Loucy (cell line): Measurements from ENCODE around the gene SDCBP2.

ENCODE experiments used
- H2AFZ ChIP-seq: fragments of 200-600 bp; sonication (generic); 2 replicates; pipeline ENCODE4 v1.6.0; 2016; ENCODE audit warnings: antibody characterized with exemption, mild to moderate bottlenecking, low read length, moderate library complexity
- H3F3A ChIP-seq: fragments of 200-600 bp; 2 replicates; pipeline ENCODE4 v1.6.0; 2016; ENCODE audit warnings: antibody characterized with exemption, low read depth, mild to moderate bottlenecking
- H3K27me3 ChIP-seq: fragments of 200-600 bp; sonication (generic); 2 replicates; pipeline ENCODE4 v1.6.1; 2014; ENCODE audit warnings: low read length, mild to moderate bottlenecking; ENCODE audit not compliant: insufficient read depth, poor library complexity, severe bottlenecking
- H3K36me3 ChIP-seq: fragments of 200-600 bp; sonication (generic); 2 replicates; pipeline ENCODE4 v1.6.1; 2016; ENCODE audit warnings: low read length; ENCODE audit not compliant: insufficient read depth
- H3K4me1 ChIP-seq: fragments of 200-600 bp; sonication (generic); 2 replicates; pipeline ENCODE4 v1.5.1; 2014; ENCODE audit warnings: low read length, mild to moderate bottlenecking; ENCODE audit not compliant: insufficient read depth, poor library complexity, severe bottlenecking
- H3K4me2 ChIP-seq: fragments of 200-600 bp; sonication (generic); 2 replicates; pipeline ENCODE4 v1.6.0; 2014; ENCODE audit warnings: antibody characterized with exemption, low read length, low read depth, mild to moderate bottlenecking; ENCODE audit not compliant: poor library complexity, severe bottlenecking
- H3K4me3 ChIP-seq: fragments of 200-600 bp; sonication (generic); 2 replicates; pipeline ENCODE4 v1.5.1; 2014; ENCODE audit warnings: low read length, mild to moderate bottlenecking, mixed read lengths; ENCODE audit not compliant: poor library complexity, severe bottlenecking
- H3K79me2 ChIP-seq: fragments of 200-600 bp; sonication (generic); 2 replicates; pipeline ENCODE4 v1.6.1; 2014; ENCODE audit warnings: low read length; ENCODE audit not compliant: insufficient read depth
- H3K9ac ChIP-seq: fragments of 200-600 bp; sonication (generic); 2 replicates; pipeline ENCODE4 v1.6.0; 2014; ENCODE audit warnings: mild to moderate bottlenecking, low read depth, low read length, moderate library complexity; ENCODE audit not compliant: poor library complexity, severe bottlenecking
- H3K9me2 ChIP-seq: fragments of 200-600 bp; sonication (generic); replicated peaks from 2 replicates; pipeline ENCODE4 v1.6.1; 2016; ENCODE audit warnings: low read depth, low read length, mixed read lengths
- H3K9me3 ChIP-seq: fragments of 200-600 bp; sonication (generic); 2 replicates; pipeline ENCODE4 v1.6.1; 2014; ENCODE audit warnings: mild to moderate bottlenecking, antibody characterized with exemption, low read length, low read depth; ENCODE audit not compliant: insufficient read depth
- H4K20me1 ChIP-seq: fragments of 200-600 bp; sonication (generic); 2 replicates; pipeline ENCODE4 v1.6.0; 2014; ENCODE audit warnings: antibody characterized with exemption, low read length, mild to moderate bottlenecking; ENCODE audit not compliant: insufficient read depth, poor library complexity, severe bottlenecking
- EZH2phosphoT487 ChIP-seq: fragments of 200-600 bp; IDR thresholded peaks from 2 replicates; pipeline ENCODE4 v1.6.1; 2018; ENCODE audit warnings: antibody characterized with exemption, mild to moderate bottlenecking, moderate library complexity, borderline replicate concordance
- TF ChIP-seq, protein P1 (sequence below): fragments of 200-600 bp; sonication (generic); conservative IDR thresholded peaks from 2 replicates; pipeline ENCODE4 v1.5.1; 2014; ENCODE audit warnings: mild to moderate bottlenecking, antibody characterized with exemption, low read length

SDCBP2 gene

GRCh38 chr20:1331801-1332453 is 3.0 kb upstream of the SDCBP2 start:
- no peaks in the 10 kb centered on the region for H4K20me1 ChIP-seq
- no peak overlapping the region for H3K4me2 ChIP-seq
- H2AFZ ChIP-seq, result no peak overlapping the region
- no peak overlapping the region for H3K4me3 ChIP-seq
- H3K79me2 ChIP-seq, result peaks cover 14% of the 10 kb centered on the region
- H3K9ac ChIP-seq, result no peak overlapping the region
- peaks cover 30% of the 10 kb centered on the region for H3K4me1 ChIP-seq
- H3K9me2 ChIP-seq, result no peaks in the 10 kb centered on the region
- TF ChIP-seq, protein P1, sequence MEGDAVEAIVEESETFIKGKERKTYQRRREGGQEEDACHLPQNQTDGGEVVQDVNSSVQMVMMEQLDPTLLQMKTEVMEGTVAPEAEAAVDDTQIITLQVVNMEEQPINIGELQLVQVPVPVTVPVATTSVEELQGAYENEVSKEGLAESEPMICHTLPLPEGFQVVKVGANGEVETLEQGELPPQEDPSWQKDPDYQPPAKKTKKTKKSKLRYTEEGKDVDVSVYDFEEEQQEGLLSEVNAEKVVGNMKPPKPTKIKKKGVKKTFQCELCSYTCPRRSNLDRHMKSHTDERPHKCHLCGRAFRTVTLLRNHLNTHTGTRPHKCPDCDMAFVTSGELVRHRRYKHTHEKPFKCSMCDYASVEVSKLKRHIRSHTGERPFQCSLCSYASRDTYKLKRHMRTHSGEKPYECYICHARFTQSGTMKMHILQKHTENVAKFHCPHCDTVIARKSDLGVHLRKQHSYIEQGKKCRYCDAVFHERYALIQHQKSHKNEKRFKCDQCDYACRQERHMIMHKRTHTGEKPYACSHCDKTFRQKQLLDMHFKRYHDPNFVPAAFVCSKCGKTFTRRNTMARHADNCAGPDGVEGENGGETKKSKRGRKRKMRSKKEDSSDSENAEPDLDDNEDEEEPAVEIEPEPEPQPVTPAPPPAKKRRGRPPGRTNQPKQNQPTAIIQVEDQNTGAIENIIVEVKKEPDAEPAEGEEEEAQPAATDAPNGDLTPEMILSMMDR, result no peak
- no peak for TF ChIP-seq EZH2phosphoT487
- H3K36me3 ChIP-seq, result no peaks in the 10 kb centered on the region
- no peaks in the 10 kb centered on the region for H3K9me3 ChIP-seq
- H3F3A ChIP-seq, result no peaks in the 10 kb centered on the region
- H3K27me3 ChIP-seq, result no peaks in the 10 kb centered on the region

DNA sequence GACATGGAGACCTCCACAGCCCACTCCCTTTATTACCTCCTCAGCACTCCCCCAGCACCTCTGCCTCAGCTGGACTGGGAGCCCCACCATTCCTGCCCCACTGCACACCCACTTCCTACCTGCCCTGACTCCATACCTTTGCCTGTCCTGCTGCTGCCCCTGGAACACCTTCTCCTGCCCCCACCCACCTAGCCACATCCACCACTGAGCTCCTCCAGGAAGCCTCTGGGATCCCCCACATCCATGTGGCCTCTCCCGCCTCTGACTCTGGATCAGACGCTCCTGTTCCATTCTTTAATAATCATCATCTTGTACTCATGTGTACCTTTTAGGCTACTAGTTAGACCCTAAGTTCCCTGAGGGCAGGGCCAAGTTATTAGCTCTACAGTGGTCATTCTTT is 2.2 kb upstream of the SDCBP2 start:
- no peaks in the 10 kb centered on the region for H3F3A ChIP-seq
- no peaks in the 10 kb centered on the region for H3K9me3 ChIP-seq
- H3K9ac ChIP-seq, result no peak overlapping the region
- TF ChIP-seq, protein P1, result no peak
- TF ChIP-seq EZH2phosphoT487, result no peak
- peaks cover 22% of the 10 kb centered on the region for H3K79me2 ChIP-seq
- H3K9me2 ChIP-seq, result no peaks in the 10 kb centered on the region
- H3K4me3 ChIP-seq, result no peak overlapping the region
- H3K27me3 ChIP-seq, result no peaks in the 10 kb centered on the region
- H3K4me2 ChIP-seq, result no peak overlapping the region
- no peaks in the 10 kb centered on the region for H3K36me3 ChIP-seq
- H2AFZ ChIP-seq, result no peak overlapping the region
- H4K20me1 ChIP-seq, result no peaks in the 10 kb centered on the region
- peaks cover 39% of the 10 kb centered on the region for H3K4me1 ChIP-seq

DNA sequence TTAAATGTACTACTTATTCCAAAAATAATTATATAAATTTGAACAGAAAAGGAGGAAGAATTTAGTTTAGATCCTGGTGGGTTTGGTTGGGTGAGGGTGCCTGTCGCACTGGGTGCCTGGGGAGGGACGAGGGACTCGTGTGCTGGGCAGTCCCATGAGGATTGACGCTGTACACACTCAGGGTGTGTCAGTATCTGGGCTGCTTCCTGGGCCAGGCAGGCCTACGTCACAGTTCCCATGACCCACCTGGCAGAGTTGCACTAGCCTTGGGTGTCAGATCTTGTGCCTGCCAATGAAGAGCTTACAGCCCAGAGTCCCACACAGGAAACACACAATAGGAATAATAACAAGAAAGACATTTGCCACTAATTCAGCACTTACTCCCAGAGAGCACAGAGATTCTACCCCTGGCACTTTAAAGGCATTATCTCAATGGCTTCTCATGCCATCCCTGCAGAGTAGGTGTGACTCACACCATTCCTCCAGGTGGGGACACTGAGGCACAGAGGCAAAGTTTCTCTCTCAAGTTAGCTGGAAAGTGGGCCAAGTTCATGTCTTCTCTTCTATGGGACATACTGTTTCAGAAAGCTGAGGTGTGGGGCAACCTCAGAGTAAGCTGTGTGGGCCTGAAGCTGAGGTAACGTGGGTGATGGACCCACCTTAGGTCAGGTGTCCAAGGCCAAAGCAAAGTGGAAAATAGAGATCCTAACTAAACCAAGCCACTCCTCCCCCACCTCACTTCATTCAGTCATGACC is 1.3 kb upstream of the SDCBP2 start:
- Histone ChIP-seq H3K9me3 (no peaks in the 10 kb centered on the region), H3K79me2 (peaks cover 31% of the 10 kb centered on the region), H4K20me1 (no peaks in the 10 kb centered on the region), H2AFZ (no peak overlapping the region), H3K36me3 (no peaks in the 10 kb centered on the region), H3K27me3 (no peaks in the 10 kb centered on the region), H3K9me2 (no peaks in the 10 kb centered on the region), H3F3A (no peaks in the 10 kb centered on the region), H3K4me1 (peaks cover 44% of the 10 kb centered on the region), H3K4me2 (peak overlapping the region; percentile 19), H3K4me3 (no peak overlapping the region), H3K9ac (peak overlapping the region; percentile 31)
- TF ChIP-seq EZH2phosphoT487, result no peak
- TF ChIP-seq, protein P1, result no peak
